PC-3 (cell line): ENCODE results near the gene VGLL3. TPM values are rescaled to one million over a fixed set of nuclear protein-coding genes. Genes with fewer than 3 reads are reported as not detected.

Source experiments
- ATAC-seq: fragments of 200-7000 bp; cut with Tn5 transposase; 2 replicates; pipeline ENCODE4 v1.9.1; 2020; ENCODE audit warnings: mild to moderate bottlenecking, moderate library complexity
- BruUV-seq: library from RNA; stranded (reverse); fragments of 400-500 nt; replicated peaks from 2 replicates; lab custom pipeline; 2021; lab: Mats Ljungman, UMichigan
- CTCF ChIA-PET: fragments of 300-600 bp; sonication (Branson Sonifier 250); formaldehyde crosslinking; loops from one replicate; lab custom pipeline; 2022; ENCODE audit warnings: antibody characterized with exemption; lab: Charles Lee
- POLR2A ChIA-PET: fragments of 300-600 bp; sonication (Branson Sonifier 250); formaldehyde crosslinking; loops from one replicate; lab custom pipeline; 2022; ENCODE audit warnings: antibody characterized with exemption; ENCODE audit not compliant: unreplicated experiment; lab: Charles Lee
- DNase-seq: peaks from one replicate; pipeline ENCODE4 v3.0.0-alpha.2; 2015
- H2AFZ ChIP-seq: fragments of 300-600 bp; sonication (generic); 2 replicates; pipeline ENCODE4 v1.6.0; 2016; ENCODE audit warnings: antibody characterized with exemption, low read length
- H3F3A ChIP-seq: fragments of 300-600 bp; sonication (generic); one replicate; pipeline ENCODE4 v1.6.0; 2017; ENCODE audit warnings: antibody characterized with exemption, low read length, control low read depth, mild to moderate bottlenecking; ENCODE audit not compliant: unreplicated experiment
- H3K27ac ChIP-seq: fragments of 300-600 bp; sonication (generic); 2 replicates; pipeline ENCODE4 v1.5.1; 2016; ENCODE audit warnings: mild to moderate bottlenecking, low read length
- H3K27me3 ChIP-seq: fragments of 300-600 bp; sonication (generic); 2 replicates; pipeline ENCODE4 v1.6.1; 2016; ENCODE audit warnings: low read length, mixed read lengths
- H3K36me3 ChIP-seq: fragments of 300-600 bp; sonication (generic); 2 replicates; pipeline ENCODE4 v1.6.1; 2016; ENCODE audit warnings: low read depth, mixed run types, low read length, mixed read lengths
- H3K4me1 ChIP-seq: fragments of 300-600 bp; sonication (generic); 2 replicates; pipeline ENCODE4 v1.5.1; 2016; ENCODE audit warnings: low read length; ENCODE audit not compliant: insufficient read depth
- H3K4me2 ChIP-seq: fragments of 300-600 bp; sonication (generic); 2 replicates; pipeline ENCODE4 v1.6.0; 2016; ENCODE audit warnings: low read length
- H3K4me3 ChIP-seq: fragments of 300-600 bp; sonication (generic); 2 replicates; pipeline ENCODE4 v1.5.1; 2016; ENCODE audit warnings: mild to moderate bottlenecking, low read length, mixed read lengths
- H3K79me2 ChIP-seq: fragments of 300-600 bp; sonication (generic); 2 replicates; pipeline ENCODE4 v1.6.1; 2017; ENCODE audit warnings: low read length, mixed read lengths
- H3K9ac ChIP-seq: fragments of 300-600 bp; sonication (generic); 2 replicates; pipeline ENCODE4 v1.6.0; 2016; ENCODE audit warnings: mild to moderate bottlenecking, low read length
- H3K9me2 ChIP-seq: fragments of 300-600 bp; sonication (generic); replicated peaks from 2 replicates; pipeline ENCODE4 v1.6.1; 2016; ENCODE audit warnings: mixed run types, low read length, mixed read lengths
- H3K9me3 ChIP-seq: fragments of 300-600 bp; sonication (generic); 2 replicates; pipeline ENCODE4 v1.6.1; 2016; ENCODE audit warnings: low read length, mixed read lengths
- H4K20me1 ChIP-seq: fragments of 300-600 bp; sonication (generic); 2 replicates; pipeline ENCODE4 v1.6.1; 2016; ENCODE audit warnings: low read length, mixed read lengths
- EZH2 ChIP-seq: fragments of 300-600 bp; sonication (generic); IDR thresholded peaks from one replicate; pipeline ENCODE4 v1.6.1; 2017; ENCODE audit warnings: antibody characterized with exemption, mild to moderate bottlenecking, low read length; ENCODE audit not compliant: unreplicated experiment
- EZH2phosphoT487 ChIP-seq: fragments of 300-600 bp; sonication (generic); IDR thresholded peaks from 2 replicates; pipeline ENCODE4 v1.6.1; 2018; ENCODE audit warnings: mild to moderate bottlenecking, antibody characterized with exemption, low read length, borderline replicate concordance
- intact Hi-C: fragments of 100-400 bp; cut with micrococcal nuclease; formaldehyde crosslinking; loops from 2 replicates; pipeline ENCODE4 v1.9.0; 2023
- total RNA-seq: library from RNA; depleted of rRNA; stranded (reverse); fragments of >200 nt; gene quantifications from 2 replicates; pipeline ENCODE4 v1.2.3, GENCODE V29; 2014
- TF ChIP-seq, protein P1 (sequence below): fragments of 300-600 bp; sonication (generic); conservative IDR thresholded peaks from 2 replicates; pipeline ENCODE4 v1.5.1; 2017; ENCODE audit warnings: antibody characterized with exemption, low read depth, mild to moderate bottlenecking, low read length

Gene VGLL3
- total RNA-seq, 1 experiment from 2014 or later, result 1.3 TPM

DNA sequence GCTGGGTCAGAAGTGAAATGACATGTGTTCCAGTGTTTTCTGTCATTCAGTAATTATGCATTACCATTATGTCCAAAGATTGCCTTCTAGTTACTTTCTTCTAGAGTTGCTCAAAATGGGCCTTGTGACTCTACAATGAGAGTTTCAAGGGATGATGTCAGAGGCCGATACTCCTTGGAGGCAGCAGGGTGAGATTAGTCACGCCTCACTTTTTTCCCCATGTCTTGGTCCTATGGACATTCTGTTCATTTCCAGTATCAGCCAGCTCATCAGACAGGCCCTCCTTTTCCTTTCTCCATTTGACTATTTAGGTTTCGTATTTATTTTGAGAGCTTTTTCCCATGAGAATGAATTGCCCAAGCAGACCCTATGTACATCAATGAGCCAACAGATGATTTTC, 17.5 kb downstream of the VGLL3 start:
- BruUV-seq, result no TSS peak
- no peak overlapping the region for H3K4me2 ChIP-seq
- no peaks in the 10 kb centered on the region for H3K79me2 ChIP-seq
- H4K20me1 ChIP-seq, result no peaks in the 10 kb centered on the region
- DNase-seq (peak; percentile 25), ATAC-seq (no peak)
- no peaks in the 10 kb centered on the region for H3K27me3 ChIP-seq
- H3F3A ChIP-seq, result no peaks in the 10 kb centered on the region
- no peaks in the 10 kb centered on the region for H3K4me1 ChIP-seq
- TF ChIP-seq EZH2phosphoT487 (no peak), EZH2 (no peak)
- TF ChIP-seq, protein P1, sequence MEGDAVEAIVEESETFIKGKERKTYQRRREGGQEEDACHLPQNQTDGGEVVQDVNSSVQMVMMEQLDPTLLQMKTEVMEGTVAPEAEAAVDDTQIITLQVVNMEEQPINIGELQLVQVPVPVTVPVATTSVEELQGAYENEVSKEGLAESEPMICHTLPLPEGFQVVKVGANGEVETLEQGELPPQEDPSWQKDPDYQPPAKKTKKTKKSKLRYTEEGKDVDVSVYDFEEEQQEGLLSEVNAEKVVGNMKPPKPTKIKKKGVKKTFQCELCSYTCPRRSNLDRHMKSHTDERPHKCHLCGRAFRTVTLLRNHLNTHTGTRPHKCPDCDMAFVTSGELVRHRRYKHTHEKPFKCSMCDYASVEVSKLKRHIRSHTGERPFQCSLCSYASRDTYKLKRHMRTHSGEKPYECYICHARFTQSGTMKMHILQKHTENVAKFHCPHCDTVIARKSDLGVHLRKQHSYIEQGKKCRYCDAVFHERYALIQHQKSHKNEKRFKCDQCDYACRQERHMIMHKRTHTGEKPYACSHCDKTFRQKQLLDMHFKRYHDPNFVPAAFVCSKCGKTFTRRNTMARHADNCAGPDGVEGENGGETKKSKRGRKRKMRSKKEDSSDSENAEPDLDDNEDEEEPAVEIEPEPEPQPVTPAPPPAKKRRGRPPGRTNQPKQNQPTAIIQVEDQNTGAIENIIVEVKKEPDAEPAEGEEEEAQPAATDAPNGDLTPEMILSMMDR, result no peak
- no peaks in the 10 kb centered on the region for H3K9me3 ChIP-seq
- H3K9ac ChIP-seq, result no peak overlapping the region
- intact Hi-C loops, result no loop called here
- no peaks in the 10 kb centered on the region for H3K9me2 ChIP-seq
- ChIA-PET CTCF (no interaction called here), POLR2A (no interaction called here)
- no peak overlapping the region for H3K27ac ChIP-seq
- no peak overlapping the region for H3K4me3 ChIP-seq
- H2AFZ ChIP-seq, result no peak overlapping the region
- no peaks in the 10 kb centered on the region for H3K36me3 ChIP-seq

DNA sequence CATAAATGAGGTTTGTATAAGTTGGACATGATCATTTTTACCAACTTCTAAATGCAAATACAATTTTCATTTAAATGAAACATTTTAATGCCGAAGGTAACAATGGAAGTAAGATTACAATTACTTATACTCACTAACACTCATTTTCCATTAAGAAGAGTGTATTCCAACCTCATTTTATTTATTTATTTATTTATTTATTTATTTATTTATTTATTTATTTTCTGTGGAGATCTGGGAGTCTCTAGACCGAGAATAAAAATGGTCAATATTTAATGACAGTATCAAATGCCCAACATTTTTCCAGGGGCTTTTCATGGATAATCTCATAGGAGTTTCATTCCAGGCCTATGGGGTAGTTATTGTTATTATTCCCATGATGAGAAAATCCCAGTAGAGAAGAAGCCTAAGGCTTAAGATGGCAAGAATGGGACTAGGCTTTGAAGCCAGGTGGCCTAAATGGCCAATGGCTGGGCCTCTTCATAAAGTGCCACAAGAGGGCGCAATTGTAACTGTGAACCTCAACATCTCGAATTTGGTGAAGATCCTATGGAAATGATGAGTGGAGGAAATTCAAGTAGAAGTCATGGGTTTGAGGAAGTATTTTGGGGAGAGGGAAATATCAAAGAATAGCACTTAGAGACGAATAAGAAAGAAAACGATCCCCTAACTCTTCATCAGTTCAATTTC, 21.3 kb downstream of the VGLL3 start:
- no peak overlapping the region for H3K9ac ChIP-seq
- intact Hi-C loops, result loop anchor here (1.0 kb wide), 2 partner anchors 113 to 184 kb away; no protein-coding TSS in a partner anchor
- no peaks in the 10 kb centered on the region for H3K79me2 ChIP-seq
- no peaks in the 10 kb centered on the region for H3K4me1 ChIP-seq
- H3K4me2 ChIP-seq, result no peak overlapping the region
- H3K36me3 ChIP-seq, result no peaks in the 10 kb centered on the region
- no TSS peak for BruUV-seq
- no peak overlapping the region for H2AFZ ChIP-seq
- H4K20me1 ChIP-seq, result no peaks in the 10 kb centered on the region
- ChIA-PET CTCF (interaction anchor here (0.6 kb wide), 1 partner anchor 195 kb away, joined by 5 read pairs; no protein-coding TSS in a partner anchor), POLR2A (no interaction called here)
- TF ChIP-seq, protein P1, result peak; percentile 95
- no peak for TF ChIP-seq EZH2phosphoT487
- no peaks in the 10 kb centered on the region for H3K9me3 ChIP-seq
- no peaks in the 10 kb centered on the region for H3K9me2 ChIP-seq
- no peaks in the 10 kb centered on the region for H3K27me3 ChIP-seq
- no peak overlapping the region for H3K27ac ChIP-seq
- ATAC-seq (peak; percentile 84), DNase-seq (peak; percentile 82)
- H3K4me3 ChIP-seq, result no peak overlapping the region
- H3F3A ChIP-seq, result no peaks in the 10 kb centered on the region

DNA sequence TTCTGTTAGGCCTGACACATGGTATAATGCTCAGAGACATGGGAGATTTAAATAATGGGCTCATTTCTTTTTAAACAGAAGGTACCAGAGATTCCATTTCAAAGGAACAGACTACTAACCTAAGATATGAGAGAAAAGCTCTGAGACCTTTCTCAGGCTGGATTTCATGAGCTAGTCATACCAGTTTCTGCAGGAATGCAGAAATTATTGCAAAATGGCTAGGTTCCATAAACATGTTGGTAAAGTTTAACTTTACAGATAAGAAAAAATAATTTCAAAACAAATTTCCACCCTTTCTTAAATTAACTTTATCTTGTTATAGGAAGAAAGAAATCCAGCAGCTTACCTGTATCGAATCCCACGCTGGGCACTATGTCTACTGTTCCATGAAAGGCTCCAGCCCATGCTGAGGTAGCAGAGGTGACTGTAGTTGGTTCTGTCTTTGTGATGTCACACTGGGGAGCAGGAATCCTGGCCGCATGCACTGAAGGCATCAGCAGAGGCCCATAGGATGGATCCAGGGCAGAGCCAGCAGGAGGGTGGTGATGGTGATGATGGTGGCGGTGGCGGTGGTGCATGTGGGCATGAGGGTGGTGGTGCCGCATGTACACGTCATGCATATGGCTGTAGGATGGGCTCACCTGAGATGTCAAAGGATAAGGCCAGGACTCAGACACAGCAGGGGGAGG, 22.6 kb downstream of the VGLL3 start:
- Histone ChIP-seq H3K9me3 (no peaks in the 10 kb centered on the region), H3K79me2 (no peaks in the 10 kb centered on the region), H3K36me3 (no peaks in the 10 kb centered on the region), H2AFZ (no peak overlapping the region), H3K9ac (no peak overlapping the region), H3K4me2 (no peak overlapping the region), H3F3A (no peaks in the 10 kb centered on the region), H3K4me1 (no peaks in the 10 kb centered on the region), H3K27me3 (no peaks in the 10 kb centered on the region), H3K27ac (no peak overlapping the region), H3K4me3 (no peak overlapping the region), H4K20me1 (no peaks in the 10 kb centered on the region), H3K9me2 (no peaks in the 10 kb centered on the region)
- POLR2A ChIA-PET, result no interaction called here
- peak; percentile 22 for DNase-seq
- intact Hi-C loops, result no loop called here
- CTCF ChIA-PET, result no interaction called here
- BruUV-seq, result no TSS peak
- TF ChIP-seq EZH2phosphoT487, result no peak
- TF ChIP-seq EZH2, result no peak
- TF ChIP-seq, protein P1, result no peak
- no peak for ATAC-seq
